OCI-LY7 (cell line): ENCODE data around the gene CCDC32. TPM values are rescaled to one million over a fixed set of nuclear protein-coding genes. Genes with fewer than 3 reads are reported as not detected.

ENCODE experiments used
- BruUV-seq: library from RNA; stranded (reverse); fragments of 400-500 nt; replicated peaks from 2 replicates; lab custom pipeline; 2021; lab: Mats Ljungman, UMichigan
- CTCF ChIA-PET: fragments of 300-600 bp; sonication (Branson Sonifier 250); formaldehyde crosslinking; loops from one replicate; lab custom pipeline; 2022; ENCODE audit warnings: antibody characterized with exemption; ENCODE audit not compliant: unreplicated experiment; lab: Charles Lee
- POLR2A ChIA-PET: fragments of 300-600 bp; sonication (Branson Sonifier 250); formaldehyde crosslinking; loops from one replicate; lab custom pipeline; 2022; ENCODE audit warnings: antibody characterized with exemption; lab: Charles Lee
- DNase-seq: peaks from one replicate; pipeline ENCODE4 v3.0.0-alpha.2; 2015; ENCODE audit warnings: low spot score
- H2AFZ ChIP-seq: fragments of 200-600 bp; sonication (generic), shearing (Covaris generic); 2 replicates; pipeline ENCODE4 v1.6.1; 2014; ENCODE audit warnings: mild to moderate bottlenecking, antibody characterized with exemption, low read length, moderate library complexity
- H3K27ac ChIP-seq: fragments of 200-600 bp; sonication (generic); 2 replicates; pipeline ENCODE4 v1.5.1; 2014; ENCODE audit warnings: mixed run types, low read depth, mild to moderate bottlenecking, moderate library complexity, low read length, inconsistent platforms; ENCODE audit not compliant: poor library complexity, severe bottlenecking
- H3K36me3 ChIP-seq: fragments of 200-600 bp; sonication (generic); 2 replicates; pipeline ENCODE4 v1.6.1; 2014; ENCODE audit warnings: mild to moderate bottlenecking, antibody characterized with exemption, low read length, moderate library complexity, mixed read lengths; ENCODE audit not compliant: insufficient read depth
- H3K4me1 ChIP-seq: fragments of 200-600 bp; sonication (generic); 2 replicates; pipeline ENCODE4 v1.5.1; 2014; ENCODE audit warnings: mild to moderate bottlenecking, low read length; ENCODE audit not compliant: insufficient read depth, poor library complexity, severe bottlenecking
- H3K4me2 ChIP-seq: fragments of 200-600 bp; sonication (generic); 2 replicates; pipeline ENCODE4 v1.6.1; 2014; ENCODE audit warnings: mild to moderate bottlenecking, low read length
- H3K4me3 ChIP-seq: fragments of 200-600 bp; sonication (generic); 2 replicates; pipeline ENCODE4 v1.5.1; 2014; ENCODE audit warnings: mild to moderate bottlenecking, low read depth, low read length; ENCODE audit not compliant: poor library complexity, severe bottlenecking
- H3K79me2 ChIP-seq: fragments of 200-600 bp; sonication (generic); 2 replicates; pipeline ENCODE4 v1.6.1; 2016; ENCODE audit warnings: low read depth, mild to moderate bottlenecking, low read length, moderate library complexity, mixed read lengths; ENCODE audit not compliant: insufficient read depth
- H3K9me2 ChIP-seq: fragments of 200-600 bp; sonication (generic); 2 replicates; pipeline ENCODE4 v1.6.1; 2016; ENCODE audit warnings: mild to moderate bottlenecking, low read length, mixed read lengths; ENCODE audit not compliant: insufficient read depth
- H3K9me3 ChIP-seq: fragments of 200-600 bp; sonication (generic); 2 replicates; pipeline ENCODE4 v1.6.1; 2014; ENCODE audit warnings: mild to moderate bottlenecking, mixed run types, low read length, mixed read lengths
- H4K20me1 ChIP-seq: fragments of 200-600 bp; sonication (generic); 2 replicates; pipeline ENCODE4 v1.6.1; 2014; ENCODE audit warnings: mild to moderate bottlenecking, antibody characterized with exemption, low read length, moderate library complexity, mixed read lengths; ENCODE audit not compliant: insufficient read depth
- CTCF ChIP-seq: fragments of 200-600 bp; sonication (generic); conservative IDR thresholded peaks from 2 replicates; pipeline ENCODE4 v1.5.1; 2014; ENCODE audit warnings: mild to moderate bottlenecking, antibody characterized with exemption, low read length, moderate library complexity, mixed read lengths
- EZH2phosphoT487 ChIP-seq: fragments of 200-600 bp; sonication (generic); IDR thresholded peaks from 2 replicates; pipeline ENCODE4 v1.6.1; 2018; ENCODE audit warnings: low read depth, borderline replicate concordance, mild to moderate bottlenecking, mixed run types, antibody characterized with exemption, low read length, moderate library complexity, mixed read lengths
- intact Hi-C: fragments of 100-400 bp; cut with micrococcal nuclease; formaldehyde crosslinking; loops from one replicate; pipeline ENCODE4 v1.10.0; 2022; ENCODE audit not compliant: unreplicated experiment
- total RNA-seq, 2 experiments: library from RNA; depleted of rRNA in 1 of 2; stranded (reverse); fragments of >200 nt in 1 of 2; shearing (Covaris generic) in 1 of 2; gene quantifications; 2 replicates each; pipeline ENCODE4 v1.2.3, GENCODE V29; 2014 to 2022

CCDC32 gene
- total RNA-seq, 2 experiments from 2014 or later: 10.3 to 14.3 TPM

DNA sequence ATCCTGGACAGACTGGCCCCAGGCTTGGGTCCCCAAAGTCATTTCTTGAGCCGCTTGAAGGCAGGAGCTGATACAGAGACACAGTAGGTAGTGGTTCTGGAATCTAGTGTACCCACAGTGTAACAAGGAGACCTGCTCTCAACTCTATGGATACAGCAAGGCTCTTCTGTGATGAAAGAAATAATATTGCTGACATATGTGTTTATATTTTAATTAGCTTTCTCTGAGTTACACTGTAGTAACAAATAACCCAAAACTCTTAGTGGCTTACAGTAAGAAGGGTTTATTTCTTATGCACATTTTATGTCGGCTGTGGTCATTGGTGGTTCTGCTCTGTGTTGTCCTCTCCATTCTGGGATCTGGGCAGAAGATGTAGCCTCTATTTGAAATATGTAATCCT, 48.5 kb downstream of the CCDC32 start:
- Histone ChIP-seq H3K36me3 (no peaks in the 10 kb centered on the region), H3K27ac (no peak overlapping the region), H2AFZ (no peak overlapping the region), H3K4me3 (no peak overlapping the region), H3K9me2 (no peaks in the 10 kb centered on the region), H3K4me1 (peaks cover 6% of the 10 kb centered on the region), H3K9me3 (no peaks in the 10 kb centered on the region), H3K79me2 (no peaks in the 10 kb centered on the region), H3K4me2 (no peak overlapping the region), H4K20me1 (no peaks in the 10 kb centered on the region)
- CTCF ChIA-PET: no interaction called here
- no peak for DNase-seq
- POLR2A ChIA-PET: no interaction called here
- TF ChIP-seq EZH2phosphoT487: no peak
- TF ChIP-seq CTCF: no peak
- intact Hi-C loops: loop anchor here (10.0 kb wide), 1 partner anchor 268 kb away; no protein-coding TSS in a partner anchor
- BruUV-seq: no TSS peak

DNA sequence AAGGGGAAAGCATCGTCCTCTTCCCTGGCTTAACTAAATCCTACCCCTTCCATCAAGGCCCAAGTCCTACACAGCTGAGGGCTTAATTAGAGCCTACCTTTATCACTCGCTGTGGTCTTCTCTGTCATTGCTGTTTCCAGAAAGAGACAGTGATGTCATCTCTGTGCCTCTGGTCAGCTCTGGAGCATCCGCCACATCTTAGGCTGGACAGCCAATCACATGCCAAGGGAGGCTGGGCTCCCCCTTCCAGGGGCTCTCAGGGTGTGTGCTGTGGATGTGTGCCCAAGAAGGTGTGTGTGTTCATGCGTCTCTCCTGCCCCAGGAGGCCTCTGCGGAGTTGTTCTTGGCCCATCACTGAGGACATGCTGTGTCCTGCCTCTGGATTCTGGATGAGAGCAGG, 51.2 kb downstream of the CCDC32 start:
- Histone ChIP-seq H3K36me3 (no peaks in the 10 kb centered on the region), H3K4me2 (no peak overlapping the region), H3K79me2 (no peaks in the 10 kb centered on the region), H3K9me3 (no peaks in the 10 kb centered on the region), H4K20me1 (no peaks in the 10 kb centered on the region), H2AFZ (no peak overlapping the region), H3K27ac (no peak overlapping the region), H3K4me1 (no peaks in the 10 kb centered on the region), H3K9me2 (no peaks in the 10 kb centered on the region), H3K4me3 (no peak overlapping the region)
- intact Hi-C loops: loop anchor here (10.0 kb wide), 1 partner anchor 271 kb away; no protein-coding TSS in a partner anchor
- TF ChIP-seq CTCF: no peak
- TF ChIP-seq EZH2phosphoT487: no peak
- ChIA-PET CTCF (no interaction called here), POLR2A (no interaction called here)
- no TSS peak for BruUV-seq
- DNase-seq: no peak

DNA sequence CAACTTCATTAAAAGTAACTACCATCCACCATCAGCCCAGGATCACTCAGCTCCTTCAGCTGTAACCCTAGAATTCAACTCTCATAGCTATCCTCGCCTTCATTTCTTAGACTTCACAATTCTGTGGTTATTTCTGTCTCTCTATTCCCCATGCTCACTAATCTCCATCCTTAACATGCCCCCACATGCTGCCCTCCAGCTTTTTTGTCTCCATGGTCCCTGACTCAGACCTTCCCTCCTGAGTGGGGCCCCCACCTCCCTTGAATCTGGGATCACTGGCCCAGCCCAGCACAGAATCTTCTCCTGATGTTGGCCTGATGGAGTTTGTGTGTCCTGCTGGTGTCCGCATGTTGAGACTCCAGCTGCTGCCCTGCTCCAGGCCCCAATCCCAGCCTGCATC, 52.4 kb downstream of the CCDC32 start:
- H3K9me3 ChIP-seq: no peaks in the 10 kb centered on the region
- no peaks in the 10 kb centered on the region for H3K9me2 ChIP-seq
- TF ChIP-seq EZH2phosphoT487 (no peak), CTCF (no peak)
- H3K4me3 ChIP-seq: no peak overlapping the region
- no peaks in the 10 kb centered on the region for H3K36me3 ChIP-seq
- H4K20me1 ChIP-seq: no peaks in the 10 kb centered on the region
- CTCF ChIA-PET: no interaction called here
- POLR2A ChIA-PET: interaction anchor here (0.7 kb wide), 1 partner anchor 756 kb away, joined by 4 read pairs; no protein-coding TSS in a partner anchor
- H3K79me2 ChIP-seq: no peaks in the 10 kb centered on the region
- no peak overlapping the region for H3K4me2 ChIP-seq
- no peaks in the 10 kb centered on the region for H3K4me1 ChIP-seq
- intact Hi-C loops: loop anchor here (10.0 kb wide), 1 partner anchor 272 kb away; no protein-coding TSS in a partner anchor
- BruUV-seq: no TSS peak
- no peak for DNase-seq
- H2AFZ ChIP-seq: no peak overlapping the region
- no peak overlapping the region for H3K27ac ChIP-seq
